Small intestine (tissue), 7 donors: ENCODE data around the gene KCNJ11. TPM values are rescaled to one million over a fixed set of nuclear protein-coding genes. Genes with fewer than 3 reads are reported as not detected.

ENCODE experiments used
- DNase-seq, 2 donors: peaks; one replicate each; pipeline versions ENCODE4 v3.0.0 to v3.0.0-alpha.2; 2013
- FAIRE-seq: peaks from 2 replicates; lab custom pipeline; 2012; peaks lifted over from hg19 to GRCh38; lab: Jason Lieb, UNC
- H3K27ac ChIP-seq, 3 donors: one replicate each; pipeline ENCODE4 v1.5.1; 2013; ENCODE audit warnings: low read length in 2 of 3, mild to moderate bottlenecking in 2 of 3, control low read depth in 1 of 3, inconsistent platforms in 1 of 3, low read depth in 1 of 3, moderate library complexity in 1 of 3
- H3K27me3 ChIP-seq, 3 donors: one replicate each; pipeline ENCODE4 v1.6.1; 2013; ENCODE audit warnings: low read length in 3 of 3, inconsistent platforms in 1 of 3; ENCODE audit not compliant: control insufficient read depth in 3 of 3, insufficient read depth in 3 of 3
- H3K36me3 ChIP-seq, 3 donors: one replicate each; pipeline ENCODE4 v1.6.1; 2013; ENCODE audit warnings: low read length in 3 of 3, inconsistent platforms in 1 of 3, low read depth in 1 of 3, mild to moderate bottlenecking in 1 of 3, moderate library complexity in 1 of 3; ENCODE audit not compliant: control insufficient read depth in 3 of 3, insufficient read depth in 2 of 3
- H3K4me1 ChIP-seq, 3 donors: one replicate each; pipeline ENCODE4 v1.6.1; 2013; ENCODE audit warnings: low read length in 2 of 3, inconsistent platforms in 1 of 3, low read depth in 1 of 3, mild to moderate bottlenecking in 1 of 3, moderate library complexity in 1 of 3; ENCODE audit not compliant: control insufficient read depth in 3 of 3, insufficient read depth in 2 of 3
- H3K4me3 ChIP-seq, 3 donors: one replicate each; pipeline ENCODE4 v1.5.1; 2013; ENCODE audit warnings: low read length in 3 of 3, control low read depth in 1 of 3, inconsistent platforms in 1 of 3, low read depth in 1 of 3, mild to moderate bottlenecking in 1 of 3, moderate library complexity in 1 of 3
- H3K9me3 ChIP-seq, 2 donors: one replicate each; pipeline ENCODE4 v1.6.1; 2013; ENCODE audit warnings: low read depth in 1 of 2, low read length in 1 of 2; ENCODE audit not compliant: control insufficient read depth in 2 of 2, insufficient read depth in 1 of 2
- WGBS, 3 donors: extraction: QIAGEN DNeasy Blood & Tissue Kit; methylation state at CpG; one replicate each; pipeline ENCODE4 v1.1.7; 2013; 5-methylcytosine and 5-hydroxymethylcytosine counted together
- polyA plus RNA-seq, 4 donors: library from polyadenylated mRNA; stranded (reverse) in 3 of 4; unstranded in 1 of 4; fragments of 200-250 nt in 3 of 4; fragments of 120-200 nt in 1 of 4; gene quantifications; one replicate each; pipeline versions ENCODE4 v1.2.1 to v1.2.3, GENCODE V29; 2013
- donor health status: healthy with polysubstance abuse.
- donor health status: control.
- donor health status: control.
- donor health status: Bipolar disorder and iron deficiency.
- donor health status: healthy.

Gene KCNJ11
- polyA plus RNA-seq, 4 donors: 1.9 to 3.7 TPM; not detected in 2

GRCh38 chr11:17413414-17414316 is 25.2 kb upstream of the KCNJ11 start:
- Histone ChIP-seq H3K4me3 (no peak overlapping the region), H3K4me1 (no peaks in the 10 kb centered on the region), H3K36me3 (peaks cover 0 to 3% (median 0%) of the 10 kb centered on the region in 3 donors), H3K27me3 (no peaks in the 10 kb centered on the region), H3K9me3 (no peaks in the 10 kb centered on the region), H3K27ac (no peak overlapping the region)
- WGBS, 3 donors: 65 to 79% (median 71%) methylated on average over 15 of the region's 15 CpGs
- no peak for FAIRE-seq
- peak; percentile 33 to 55 for DNase-seq

GRCh38 chr11:17412488-17413180 is 24.2 kb upstream of the KCNJ11 start:
- FAIRE-seq (no peak), DNase-seq (no peak)
- Histone ChIP-seq H3K4me1 (no peaks in the 10 kb centered on the region), H3K9me3 (no peaks in the 10 kb centered on the region), H3K27ac (no peak overlapping the region), H3K36me3 (peaks cover 0 to 3% (median 0%) of the 10 kb centered on the region in 3 donors), H3K27me3 (no peaks in the 10 kb centered on the region), H3K4me3 (no peak overlapping the region)
- 74 to 80% (median 78%) methylated on average over 7 to 9 of the region's 9 CpGs for WGBS, 3 donors

- H3K4me3 ChIP-seq: no peak overlapping the region
- H3K4me1 ChIP-seq: no peaks in the 10 kb centered on the region
- no peaks in the 10 kb centered on the region for H3K9me3 ChIP-seq
- H3K27me3 ChIP-seq: no peaks in the 10 kb centered on the region
- no peak for FAIRE-seq
- H3K27ac ChIP-seq: no peak overlapping the region
- H3K36me3 ChIP-seq: peaks cover 0 to 3% (median 0%) of the 10 kb centered on the region in 3 donors
- 71 to 81% (median 81%) methylated on average over 6 of the region's 6 CpGs for WGBS, 3 donors
- DNase-seq: no peak
Observed at GRCh38 chr11:17411418-17411817, 23.0 kb upstream of the KCNJ11 start.

DNA sequence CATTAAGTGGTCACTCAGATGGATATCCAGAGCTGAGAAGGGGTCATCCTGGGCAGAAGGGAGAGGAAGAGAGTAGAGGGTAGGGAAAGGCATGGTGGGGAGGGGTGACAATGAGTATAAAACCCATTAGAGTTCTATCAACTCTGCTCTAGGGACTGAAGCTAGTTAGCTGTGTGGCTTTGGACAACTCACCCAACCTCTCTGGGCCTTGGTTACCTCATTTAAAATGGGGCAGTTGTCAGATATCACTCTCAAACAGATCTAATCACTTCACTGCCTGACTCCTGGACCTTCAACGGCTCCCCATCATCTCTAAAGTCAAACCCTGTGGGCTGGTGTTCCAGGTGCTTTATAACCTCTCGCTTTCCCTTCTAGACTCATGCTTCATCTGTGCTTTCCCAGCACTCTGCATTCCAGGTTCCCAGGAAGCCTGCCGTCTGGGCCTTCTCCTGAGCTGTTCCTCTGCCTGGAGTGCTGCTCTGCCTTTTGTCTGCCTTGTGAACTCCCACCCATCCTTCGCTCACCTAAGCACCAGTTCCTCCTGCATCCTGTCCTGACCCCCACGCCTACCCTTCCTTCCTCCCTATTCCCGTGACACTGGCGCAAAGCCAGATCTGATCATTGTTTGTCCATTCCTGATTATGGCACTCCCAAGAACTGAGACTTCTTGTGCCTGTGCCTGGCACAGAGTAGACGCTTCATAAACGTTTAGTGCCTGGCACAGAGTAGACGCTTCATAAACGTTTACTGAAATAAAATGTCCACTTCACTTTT is 22.3 kb upstream of the KCNJ11 start:
- FAIRE-seq (no peak), DNase-seq (peak in 1 of 2 donors; percentile 51)
- Histone ChIP-seq H3K4me1 (peaks cover 0 to 5% (median 0%) of the 10 kb centered on the region in 3 donors), H3K9me3 (no peaks in the 10 kb centered on the region), H3K27ac (no peak overlapping the region), H3K27me3 (no peaks in the 10 kb centered on the region), H3K4me3 (no peak overlapping the region), H3K36me3 (peaks cover 0 to 3% (median 0%) of the 10 kb centered on the region in 3 donors)
- WGBS, 3 donors: 26 to 40% (median 29%) methylated on average over 11 of the region's 11 CpGs

DNA sequence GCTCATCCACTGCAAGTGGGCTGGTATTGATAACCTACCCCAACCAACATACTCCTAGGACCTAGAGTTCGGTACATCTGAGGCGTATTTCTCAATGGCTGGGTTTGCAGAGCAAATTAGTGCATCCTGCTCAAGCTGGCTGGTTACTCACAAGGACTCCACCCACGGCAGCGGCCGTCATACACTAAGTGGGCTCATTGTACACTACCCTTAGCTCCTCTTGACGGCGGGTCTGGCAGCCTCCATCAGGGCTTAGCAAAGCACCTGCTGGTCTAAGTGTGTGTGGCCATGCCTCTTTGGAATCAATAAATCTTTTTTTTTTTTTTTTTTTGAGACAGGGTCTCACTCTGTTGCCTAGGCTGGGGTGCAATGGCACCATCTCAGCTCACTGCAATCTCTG is 20.2 kb upstream of the KCNJ11 start:
- Histone ChIP-seq H3K27me3 (no peaks in the 10 kb centered on the region), H3K4me3 (no peak overlapping the region), H3K27ac (no peak overlapping the region), H3K9me3 (no peaks in the 10 kb centered on the region), H3K4me1 (peaks cover 0 to 12% (median 0%) of the 10 kb centered on the region in 3 donors), H3K36me3 (peaks cover 0 to 3% (median 0%) of the 10 kb centered on the region in 3 donors)
- WGBS, 3 donors: 91 to 94% (median 93%) methylated on average over 7 of the region's 7 CpGs
- DNase-seq (no peak), FAIRE-seq (no peak)

GRCh38 chr11:17408026-17408425 is 19.6 kb upstream of the KCNJ11 start:
- no peak for DNase-seq
- Histone ChIP-seq H3K9me3 (no peaks in the 10 kb centered on the region), H3K27ac (no peak overlapping the region), H3K4me3 (no peak overlapping the region), H3K4me1 (peaks cover 0 to 12% (median 0%) of the 10 kb centered on the region in 3 donors), H3K36me3 (peaks cover 0 to 3% (median 0%) of the 10 kb centered on the region in 3 donors), H3K27me3 (no peaks in the 10 kb centered on the region)
- FAIRE-seq: no peak
- 85 to 96% (median 88%) methylated on average over 2 of the region's 2 CpGs for WGBS, 3 donors

GRCh38 chr11:17407575-17407974 is 19.1 kb upstream of the KCNJ11 start:
- DNase-seq (no peak), FAIRE-seq (no peak)
- Histone ChIP-seq H3K27me3 (no peaks in the 10 kb centered on the region), H3K27ac (no peak overlapping the region), H3K4me1 (peaks cover 0 to 12% (median 0%) of the 10 kb centered on the region in 3 donors), H3K9me3 (no peaks in the 10 kb centered on the region), H3K4me3 (no peak overlapping the region), H3K36me3 (peaks cover 0 to 3% (median 0%) of the 10 kb centered on the region in 3 donors)
- WGBS, 3 donors: 71 to 92% (median 83%) methylated on average over 2 of the region's 2 CpGs

DNA sequence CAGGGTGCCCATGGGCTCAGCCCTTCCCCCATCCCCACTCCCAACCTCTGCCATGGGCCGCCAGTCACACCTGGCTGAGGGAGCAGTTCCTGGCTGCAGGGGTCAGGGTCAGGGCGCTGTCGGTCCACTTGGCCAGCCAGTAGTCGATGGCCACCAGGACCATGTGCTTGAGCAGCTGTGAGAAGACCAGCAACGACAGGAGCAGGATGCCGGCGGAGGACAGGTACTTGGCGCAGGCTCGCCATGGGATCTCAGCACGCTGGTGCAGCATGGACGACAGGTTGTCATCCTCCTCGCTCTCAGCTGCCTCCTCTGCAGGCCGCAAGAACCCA is 18.3 kb upstream of the KCNJ11 start:
- FAIRE-seq (no peak), DNase-seq (no peak)
- Histone ChIP-seq H3K9me3 (no peaks in the 10 kb centered on the region), H3K4me3 (no peak overlapping the region), H3K27ac (no peak overlapping the region), H3K27me3 (no peaks in the 10 kb centered on the region), H3K36me3 (peaks cover 0 to 3% (median 0%) of the 10 kb centered on the region in 3 donors), H3K4me1 (peaks cover 0 to 12% (median 0%) of the 10 kb centered on the region in 3 donors)
- WGBS, 3 donors: 95 to 97% (median 95%) methylated on average over 13 of the region's 13 CpGs
